ENCODE measurements around the gene DOLPP1. TPM values are rescaled to one million over a fixed set of nuclear protein-coding genes. Genes with fewer than 3 reads are reported as not detected.

DOLPP1 gene
- total RNA-seq, 1 experiment from 2014 or later, result 13.4 TPM

DNA sequence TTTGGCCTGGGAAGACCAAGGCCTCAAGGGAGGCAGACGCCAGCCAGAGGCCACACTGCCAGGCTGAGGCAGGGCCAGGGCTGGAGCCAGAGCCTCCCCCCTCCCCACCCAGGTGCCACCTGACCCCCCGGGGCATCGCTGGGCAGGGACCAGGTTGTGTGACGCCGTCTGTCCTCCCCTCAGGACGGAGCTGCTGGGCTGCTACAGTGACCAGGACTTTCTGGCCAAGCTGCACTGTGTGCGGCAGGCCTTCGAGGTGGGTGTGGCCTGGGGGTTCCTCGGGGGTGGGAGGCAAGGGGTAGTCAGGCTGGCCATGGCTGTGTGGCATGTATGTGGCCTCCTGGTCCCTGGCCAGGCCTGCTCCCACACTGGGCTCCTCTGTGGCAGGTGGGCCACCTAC lies 17.9 kb upstream of the DOLPP1 start:
- no peak for DNase-seq (ENCODE audit: extremely low read depth, low read depth)

DNA sequence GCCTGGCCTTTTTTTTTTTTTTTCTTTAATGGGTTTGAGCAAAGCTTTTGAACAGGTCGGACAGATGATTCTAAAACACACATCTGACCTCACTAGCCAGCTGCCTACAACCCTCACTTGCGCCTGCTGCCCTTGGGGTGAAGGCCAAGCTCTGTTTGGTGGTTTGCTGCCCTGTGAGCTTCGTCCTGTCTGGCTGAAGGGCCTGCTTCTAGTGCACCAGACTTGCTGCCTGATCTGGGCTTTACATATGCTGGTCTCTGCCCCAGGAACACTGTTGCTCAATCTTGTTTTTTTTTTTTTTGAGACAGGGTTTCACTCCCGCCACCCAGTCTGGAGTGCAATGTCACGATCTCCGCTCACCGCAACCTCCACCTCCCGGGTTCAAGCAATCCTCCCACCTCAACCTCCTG lies 16.4 kb upstream of the DOLPP1 start:
- DNase-seq (ENCODE audit: extremely low read depth, low read depth), result no peak

DNA sequence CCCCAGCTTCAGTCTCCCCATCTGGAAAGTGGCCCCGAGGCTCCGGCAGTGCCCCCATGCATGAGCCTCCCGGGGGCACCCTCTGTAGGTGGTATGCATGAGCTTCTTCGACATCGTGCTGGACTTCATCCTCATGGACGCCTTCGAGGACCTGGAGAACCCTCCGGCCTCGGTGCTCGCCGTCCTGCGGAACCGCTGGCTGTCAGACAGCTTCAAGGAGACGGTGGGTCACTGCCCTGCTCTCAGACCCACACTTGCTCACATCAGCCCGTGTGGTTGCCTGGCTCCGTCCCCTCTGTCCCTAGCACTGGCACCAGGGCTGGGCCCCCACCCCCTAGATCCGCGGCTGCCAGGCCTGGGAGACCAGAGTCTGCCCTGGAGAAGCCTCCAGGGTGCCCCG lies 12.8 kb upstream of the DOLPP1 start:
- DNase-seq (ENCODE audit: extremely low read depth, low read depth), result no peak

DNA sequence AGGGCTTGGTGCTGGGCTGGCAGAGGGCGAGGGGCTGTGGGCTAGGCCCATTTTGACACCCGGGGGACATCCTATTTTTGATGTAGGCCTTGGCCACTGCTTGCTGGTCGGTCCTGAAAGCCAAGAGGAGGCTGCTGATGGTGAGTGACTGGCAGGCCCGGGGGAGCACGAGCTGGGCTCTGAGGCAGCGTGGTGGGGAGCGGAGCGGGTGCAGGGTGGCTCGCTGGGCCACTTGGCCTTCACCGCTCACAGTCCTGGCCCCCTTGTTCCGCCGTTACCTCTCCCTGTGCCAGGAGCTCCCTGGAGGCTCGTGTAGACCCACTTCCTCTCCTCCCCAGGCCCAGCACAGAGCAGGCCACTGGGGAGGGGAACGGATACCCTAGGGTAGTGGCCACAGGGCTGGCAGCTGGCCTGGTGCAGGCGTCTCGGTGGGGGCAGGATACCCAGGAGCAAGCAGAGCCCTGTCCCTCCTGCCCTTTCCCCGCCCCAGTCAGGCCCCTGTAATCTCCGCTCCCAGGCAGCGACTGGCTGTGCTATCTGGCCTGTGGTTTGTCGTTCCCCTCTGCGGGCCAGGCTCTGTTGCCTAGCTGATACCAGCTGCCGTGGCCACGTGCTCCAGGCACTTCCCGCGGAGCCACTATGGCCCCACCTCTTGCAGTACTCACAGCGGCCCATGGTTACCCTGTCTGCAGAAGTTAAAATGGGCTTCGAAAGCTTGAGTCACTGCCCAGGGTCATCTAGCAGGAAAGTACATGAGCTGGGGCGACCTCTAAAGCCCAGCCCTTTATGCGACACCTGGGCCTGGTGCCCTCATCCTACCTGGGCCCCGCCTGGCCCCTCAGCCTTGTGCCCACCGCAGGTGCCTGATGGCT lies 11.7 kb upstream of the DOLPP1 start:
- DNase-seq (ENCODE audit: extremely low read depth, low read depth), result no peak

DNA sequence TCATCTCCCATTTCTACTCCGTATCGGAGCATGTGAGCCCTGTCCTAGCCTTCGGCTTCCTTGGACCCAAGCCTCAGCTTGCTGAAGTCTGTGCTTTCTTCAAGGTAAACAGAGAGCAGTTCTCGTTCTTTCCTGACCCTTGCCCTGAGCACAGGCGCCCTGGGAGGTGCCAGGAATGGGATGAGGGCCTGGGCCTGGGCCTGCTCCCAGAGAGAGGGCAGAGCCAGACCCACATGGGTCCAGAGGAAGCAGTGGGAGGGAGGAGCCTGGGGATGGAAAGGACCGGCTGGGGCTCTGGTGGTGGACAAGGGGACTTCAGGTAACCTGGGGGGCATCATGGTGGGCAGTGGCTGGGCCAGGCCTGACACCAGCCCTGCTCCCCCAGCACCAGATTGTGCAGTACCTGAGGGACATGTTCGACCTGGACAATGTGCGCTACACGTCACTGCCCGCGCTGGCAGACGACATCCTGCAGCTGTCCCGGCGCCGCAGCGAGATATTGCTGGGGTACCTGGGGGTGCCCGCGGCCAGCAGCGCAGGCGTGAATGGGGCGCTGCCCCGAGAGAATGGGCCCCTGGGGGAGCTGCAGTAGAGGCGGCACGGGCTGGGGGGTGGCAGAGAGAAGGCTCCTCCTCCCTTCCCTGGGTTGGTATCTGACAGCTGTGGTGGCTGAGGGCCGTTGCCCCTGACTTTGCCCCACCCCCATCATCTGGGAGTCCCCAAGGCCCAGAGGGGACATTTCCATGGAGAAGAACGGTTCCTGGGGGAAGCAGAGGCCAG lies 10.9 kb upstream of the DOLPP1 start:
- no peak for DNase-seq (ENCODE audit: extremely low read depth, low read depth)

DNA sequence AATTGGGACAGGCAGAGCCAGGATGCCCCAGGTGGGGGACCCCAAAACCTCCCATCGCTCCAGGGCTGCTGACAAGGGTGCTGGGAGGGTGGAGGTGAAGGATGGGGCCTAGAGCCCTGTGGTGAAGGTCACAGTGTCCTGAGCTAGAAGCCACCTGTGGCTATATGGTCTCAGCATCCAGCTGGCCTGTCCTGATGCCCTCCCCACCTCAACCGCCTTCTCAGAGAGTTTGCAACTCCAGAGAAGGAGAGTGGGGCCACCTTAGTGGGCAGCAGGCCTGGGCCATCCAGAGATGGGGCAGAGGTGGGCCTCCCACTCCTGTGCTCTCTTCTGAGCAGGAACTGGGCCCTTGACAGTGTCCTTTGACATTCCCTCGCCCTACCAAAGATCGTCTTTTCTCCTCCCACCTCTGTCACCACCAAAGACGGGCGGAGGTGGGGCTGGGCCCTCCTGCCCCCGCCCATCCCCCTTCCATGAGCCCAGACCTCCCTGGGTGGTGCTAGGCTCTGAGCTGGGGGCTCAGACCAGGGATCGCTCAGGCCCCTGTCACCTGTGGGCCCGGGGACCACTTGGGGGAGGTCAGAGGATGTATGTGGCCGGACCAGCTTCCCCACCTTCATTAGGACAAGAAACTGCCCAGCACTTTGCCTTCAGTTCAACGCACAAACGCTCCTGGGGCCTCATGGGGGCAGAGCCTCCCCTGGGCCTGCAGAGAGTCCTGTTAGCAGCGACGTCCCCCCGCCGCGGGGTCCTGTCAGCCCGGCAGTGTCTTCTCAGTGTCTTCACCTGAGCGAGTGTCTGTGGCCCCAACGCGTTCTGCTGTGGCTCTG lies 10.0 kb upstream of the DOLPP1 start:
- DNase-seq (ENCODE audit: extremely low read depth, low read depth), result no peak

DNA sequence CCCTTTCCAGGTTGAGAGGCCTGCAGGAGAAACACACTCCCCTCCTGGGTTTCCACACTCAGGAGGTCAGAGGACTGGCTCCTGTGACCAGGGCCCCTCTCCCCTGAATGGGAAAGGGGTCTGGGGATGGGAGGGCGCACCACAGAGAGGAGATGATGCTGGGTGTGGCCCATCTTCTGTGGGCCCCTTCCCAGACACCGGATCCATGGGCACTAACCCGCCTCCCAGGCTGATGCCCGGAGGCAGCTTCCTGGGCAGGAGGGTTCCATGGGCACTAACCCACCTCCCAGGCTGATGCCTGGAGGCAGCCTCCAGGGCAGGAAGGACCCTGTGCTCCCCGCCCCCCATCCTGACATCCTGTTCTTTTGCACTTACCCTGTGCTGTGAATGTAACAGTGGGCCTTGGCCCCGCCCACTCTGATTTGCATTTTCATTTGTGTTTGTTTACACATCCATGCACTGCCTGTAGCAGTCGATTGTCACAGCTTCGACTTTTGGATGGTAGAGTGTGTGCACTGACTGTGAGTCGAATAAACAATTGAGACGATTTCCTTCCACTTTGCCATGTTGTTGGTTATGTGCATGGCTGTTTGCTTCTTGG lies 9.3 kb upstream of the DOLPP1 start:
- no peak for DNase-seq (ENCODE audit: extremely low read depth, low read depth)

DNA sequence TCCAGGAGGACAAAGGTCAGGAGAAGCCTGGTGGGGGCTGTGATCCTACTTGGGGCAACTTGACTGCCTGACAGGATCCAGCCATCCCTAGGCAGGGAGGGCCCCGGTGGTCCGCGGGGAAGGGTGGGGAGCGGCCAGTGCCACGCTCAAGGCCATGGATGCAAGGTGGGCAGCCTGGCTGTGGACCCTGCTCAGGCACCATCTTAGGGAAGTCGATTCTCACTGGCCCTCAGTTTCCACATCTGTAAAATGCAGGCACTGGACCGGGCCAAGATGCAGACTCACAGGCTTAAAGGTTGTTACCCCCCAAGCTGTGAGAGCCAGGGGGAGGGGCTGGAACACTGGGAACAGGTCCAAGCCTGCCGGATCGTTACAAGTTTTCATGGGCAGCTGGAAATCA lies 8.7 kb upstream of the DOLPP1 start:
- DNase-seq (ENCODE audit: extremely low read depth, low read depth), result no peak

DNA sequence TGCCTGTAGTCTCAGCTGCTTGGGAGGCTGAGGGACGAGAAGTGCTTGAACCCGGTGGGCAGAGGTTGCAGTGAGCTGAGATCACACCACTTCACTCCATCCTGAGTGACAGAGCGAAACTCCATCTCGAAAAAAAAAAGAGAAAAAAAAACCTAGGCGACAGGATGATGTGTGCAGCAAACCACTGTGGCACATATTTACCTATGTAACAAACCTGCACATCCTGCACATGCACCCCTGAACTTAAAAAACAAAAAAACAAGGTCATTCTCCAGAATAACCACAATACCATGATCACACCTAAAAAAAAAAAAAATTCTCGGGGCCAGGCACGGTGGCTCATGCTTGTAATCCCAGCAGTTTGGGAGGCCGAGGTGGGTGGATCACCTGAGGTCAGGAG lies 7.5 kb upstream of the DOLPP1 start:
- DNase-seq (ENCODE audit: extremely low read depth, low read depth), result no peak

DNA sequence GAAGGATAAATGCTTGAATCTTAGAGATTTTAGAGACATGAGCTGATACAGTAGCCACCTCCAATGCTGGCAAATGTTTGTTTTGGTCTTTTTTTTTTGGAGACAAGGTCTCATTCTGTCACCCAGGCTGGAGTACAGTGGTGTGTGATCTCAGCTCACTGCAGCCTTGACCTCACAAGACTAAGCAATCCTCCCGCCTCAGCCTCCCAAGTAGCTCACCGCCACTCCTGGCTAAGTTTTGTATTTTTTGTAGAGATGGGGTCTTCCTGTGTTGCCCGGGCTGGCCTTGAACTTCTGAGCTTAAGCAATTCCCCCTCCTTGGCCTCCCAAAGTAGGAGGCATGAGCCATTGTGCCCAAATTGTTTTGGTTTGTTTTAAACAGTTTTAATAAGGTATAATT lies 6.8 kb upstream of the DOLPP1 start:
- no peak for DNase-seq (ENCODE audit: extremely low read depth, low read depth)

DNA sequence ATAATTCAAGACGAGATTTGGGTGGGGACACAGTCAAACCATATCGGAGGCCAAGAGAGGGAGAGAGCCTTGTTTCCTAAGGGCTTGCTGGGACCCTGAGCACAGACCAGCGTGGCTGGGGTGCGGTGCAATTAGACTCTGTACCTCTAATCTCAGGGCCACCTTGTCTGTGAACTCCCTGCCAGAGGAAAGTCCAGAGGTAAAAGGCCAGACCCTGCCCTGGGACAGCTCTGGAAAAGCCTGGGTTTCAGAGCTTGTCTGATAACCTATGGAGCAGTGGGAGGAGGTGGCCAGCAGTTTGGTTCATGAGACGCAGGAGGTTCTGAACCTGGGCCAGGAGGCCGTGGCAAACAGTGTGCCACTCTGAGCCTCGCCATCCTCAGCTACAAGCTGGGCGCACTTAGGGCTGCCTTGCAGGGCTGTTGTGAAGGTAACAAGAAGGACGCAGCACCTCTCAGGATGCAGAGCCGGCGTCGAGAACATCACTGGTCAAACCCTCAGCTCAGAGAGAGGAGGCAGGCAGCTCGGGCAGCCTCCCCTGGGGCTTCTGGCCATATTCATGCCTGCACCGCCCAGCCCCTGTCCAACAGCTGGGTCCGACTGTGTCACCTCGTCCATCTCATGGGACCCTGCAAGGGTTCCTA lies 4.8 kb upstream of the DOLPP1 start:
- DNase-seq (ENCODE audit: extremely low read depth, low read depth), result no peak

DNA sequence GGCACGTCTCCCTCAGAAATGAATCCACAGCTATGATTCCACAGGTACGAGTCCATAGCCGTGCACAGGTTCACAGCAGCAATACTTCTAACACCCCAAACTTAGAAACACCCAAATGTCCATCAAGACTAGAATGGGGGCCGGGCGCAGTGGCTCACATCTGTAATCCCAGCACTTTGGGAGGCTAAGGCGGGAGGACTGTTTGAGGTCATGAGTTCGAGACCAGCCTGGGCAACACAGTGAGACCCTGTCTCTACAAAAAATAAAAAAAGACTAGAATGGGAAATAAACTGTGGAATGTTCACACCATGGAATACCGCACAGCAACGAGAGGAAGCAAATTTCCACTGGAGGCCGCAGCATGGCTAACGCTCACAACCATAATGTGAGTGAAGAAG lies 4.3 kb upstream of the DOLPP1 start:
- no peak for DNase-seq (ENCODE audit: extremely low read depth, low read depth)

DNA sequence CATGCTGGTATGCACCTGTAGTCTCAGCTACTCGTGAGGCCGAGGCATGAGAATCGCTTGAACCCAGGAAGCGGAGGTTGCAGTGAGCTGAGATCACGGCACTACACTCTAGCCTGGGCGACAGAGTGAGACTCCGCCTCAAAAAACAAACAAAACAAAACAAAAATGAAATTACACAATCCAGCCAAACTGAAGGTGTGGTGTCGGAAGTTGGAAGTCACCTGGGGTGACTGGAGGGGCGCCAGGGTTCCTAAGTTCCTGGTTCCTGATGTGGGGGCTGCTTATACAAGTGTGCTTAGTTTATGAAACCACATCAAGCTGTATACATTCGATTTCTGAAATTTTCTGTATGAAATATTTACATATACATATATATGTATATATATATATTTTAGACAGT lies 3.7 kb upstream of the DOLPP1 start:
- no peak for DNase-seq (ENCODE audit: extremely low read depth, low read depth)

DNA sequence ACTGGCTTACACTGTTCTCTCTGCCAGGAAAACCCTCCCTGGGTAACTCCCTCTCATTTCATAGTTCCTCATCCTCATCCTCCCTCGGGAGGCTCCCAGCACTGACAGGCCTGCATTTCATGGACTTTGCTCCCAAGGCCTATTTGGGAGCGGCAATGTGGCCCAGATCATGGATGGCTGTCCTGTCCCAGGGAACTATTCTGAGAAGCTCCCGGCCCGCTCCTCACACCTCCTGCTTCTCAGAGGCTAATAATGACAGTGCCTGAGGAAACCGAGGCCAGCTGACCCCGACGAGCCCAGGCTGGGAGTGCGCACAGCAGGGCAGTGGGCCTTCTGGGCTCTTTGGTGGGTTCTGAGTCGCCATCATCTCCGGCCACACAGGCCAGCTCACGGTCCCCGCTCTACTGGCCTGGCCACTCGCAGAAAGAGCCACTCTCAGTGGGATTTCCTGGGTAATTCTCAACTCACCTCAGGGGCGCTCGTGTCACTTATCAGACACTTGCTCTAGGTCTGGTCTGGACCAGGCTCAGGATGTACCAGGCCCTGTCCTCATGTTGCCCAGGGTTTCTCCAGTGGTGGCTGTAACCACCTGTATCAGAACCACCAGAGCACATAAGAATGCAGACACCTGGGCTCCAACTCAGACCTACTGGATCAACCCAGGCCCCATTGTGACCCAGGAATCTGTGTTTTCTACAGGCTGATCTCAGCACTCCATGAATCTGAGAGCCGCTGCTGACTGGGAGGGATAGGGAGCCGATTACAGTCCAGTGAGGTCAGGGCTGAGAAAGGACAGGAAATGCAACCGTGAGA lies 2.0 kb upstream of the DOLPP1 start:
- DNase-seq (ENCODE audit: extremely low read depth, low read depth), result no peak

DNA sequence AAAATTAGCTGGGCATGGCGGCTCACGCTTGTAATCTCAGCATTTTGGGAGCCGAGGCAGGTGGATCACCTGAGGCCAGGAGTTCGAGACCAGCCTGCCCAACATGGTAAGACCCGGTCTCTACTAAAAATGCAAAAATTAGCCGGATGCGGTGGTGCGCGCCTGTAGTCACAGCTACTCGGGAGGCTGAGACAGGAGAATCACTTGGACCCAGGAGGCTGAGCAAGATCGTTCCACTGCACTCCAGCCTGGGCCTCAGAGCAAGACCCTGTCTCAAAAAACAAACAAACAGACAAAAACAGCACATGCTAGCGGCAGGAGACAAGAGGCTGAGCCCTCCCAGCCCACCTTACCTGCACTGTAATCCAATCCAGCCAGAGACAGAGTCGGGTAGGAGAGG lies 1.1 kb upstream of the DOLPP1 start:
- no peak for DNase-seq (ENCODE audit: extremely low read depth, low read depth)

DNA sequence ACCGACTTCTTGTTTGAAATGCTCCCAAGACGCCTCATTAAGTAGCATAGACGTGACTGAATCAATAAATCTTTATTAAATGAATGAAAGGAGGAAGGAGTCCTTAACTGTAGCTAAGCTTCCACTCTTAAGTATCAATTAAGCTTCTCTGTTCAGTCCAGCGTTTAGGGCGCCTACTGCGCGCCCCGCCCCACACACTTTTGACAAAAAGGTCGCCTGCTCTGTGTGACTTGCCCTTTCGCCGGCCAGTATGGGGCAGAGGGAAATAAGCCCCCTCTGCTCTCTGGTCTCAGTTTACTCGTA lies 662 bp upstream of the DOLPP1 start:
- no peak for DNase-seq (ENCODE audit: extremely low read depth, low read depth)

DNA sequence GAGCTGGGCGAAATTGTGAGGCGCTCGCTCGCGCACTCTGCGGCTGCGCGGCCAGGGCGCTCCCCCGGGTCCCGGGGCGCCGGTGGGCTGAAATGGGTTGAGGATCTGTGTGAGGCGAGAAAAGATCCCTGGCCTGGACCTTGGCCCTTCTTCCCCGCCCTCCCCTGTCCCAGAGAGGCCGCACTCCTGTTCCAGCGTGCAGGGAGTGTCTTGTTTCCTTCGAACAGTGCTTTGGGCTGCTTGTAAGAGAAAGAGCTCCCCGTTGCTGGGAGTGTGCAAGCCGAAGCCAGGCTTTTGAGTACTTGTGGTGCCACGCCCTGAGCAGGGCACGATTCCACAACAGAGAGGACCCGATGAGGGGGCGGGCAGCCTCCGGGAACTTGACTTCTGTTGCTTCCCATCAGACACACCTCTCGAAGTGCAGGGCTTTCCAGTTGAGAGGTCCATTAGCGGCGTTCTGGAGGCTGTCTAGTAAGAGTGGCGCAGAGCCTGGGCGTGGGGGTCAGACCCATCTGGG lies 535 bp downstream of the DOLPP1 start:
- peak; percentile 6 for DNase-seq (ENCODE audit: extremely low read depth, low read depth)

DNA sequence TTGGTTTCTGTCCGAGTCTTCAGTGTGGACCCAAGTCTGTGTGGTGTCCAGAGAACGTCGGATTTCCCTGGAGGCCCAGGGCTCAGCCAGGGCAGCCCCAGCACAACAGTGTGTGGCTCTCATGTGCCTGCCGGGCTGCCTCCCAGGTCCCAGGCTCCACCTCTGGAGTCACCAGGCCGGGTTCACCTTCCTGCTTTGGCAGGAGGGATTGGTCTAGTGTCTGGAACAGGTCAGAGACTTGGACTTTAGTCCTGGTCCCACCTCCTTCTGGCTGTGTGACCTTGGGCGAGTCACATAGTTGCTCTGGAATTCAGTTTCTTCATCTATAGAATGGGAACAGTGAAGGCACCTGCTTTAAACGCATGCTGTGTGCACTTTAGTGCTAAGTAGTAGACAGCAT lies 3.2 kb downstream of the DOLPP1 start:
- no peak for DNase-seq (ENCODE audit: extremely low read depth, low read depth)

DNA sequence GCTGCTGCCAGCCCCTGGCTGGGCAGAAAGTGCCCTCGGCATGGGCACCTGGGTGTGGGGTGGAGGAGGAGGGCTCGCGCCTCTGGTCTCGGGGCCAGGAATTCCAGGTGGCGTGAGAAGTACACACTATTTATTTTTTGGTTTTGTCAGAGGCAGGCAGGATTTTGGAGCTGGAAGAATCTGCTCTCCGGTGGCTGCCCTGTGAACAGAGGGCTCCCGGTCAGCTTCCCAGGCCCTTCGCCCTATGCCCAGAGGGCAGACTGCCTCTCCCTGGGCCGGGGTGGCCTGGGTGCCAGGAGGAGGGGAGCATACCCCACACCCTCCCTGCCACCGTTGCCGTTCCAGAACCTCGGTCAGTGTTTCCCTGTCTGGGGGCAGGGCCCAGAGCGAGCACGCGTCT lies 8.3 kb downstream of the DOLPP1 start:
- DNase-seq (ENCODE audit: extremely low read depth, low read depth), result no peak

Data from NCI-H460 (cell line).